C1 segment of cervical spinal cord (tissue), 14 donors: ENCODE measurements around the gene ADD1.

ENCODE experiments used
- DNase-seq, 14 donors: peaks; one replicate each; lab custom pipeline; 2025; lab: John Stamatoyannopoulos, UW

ADD1 gene

DNA sequence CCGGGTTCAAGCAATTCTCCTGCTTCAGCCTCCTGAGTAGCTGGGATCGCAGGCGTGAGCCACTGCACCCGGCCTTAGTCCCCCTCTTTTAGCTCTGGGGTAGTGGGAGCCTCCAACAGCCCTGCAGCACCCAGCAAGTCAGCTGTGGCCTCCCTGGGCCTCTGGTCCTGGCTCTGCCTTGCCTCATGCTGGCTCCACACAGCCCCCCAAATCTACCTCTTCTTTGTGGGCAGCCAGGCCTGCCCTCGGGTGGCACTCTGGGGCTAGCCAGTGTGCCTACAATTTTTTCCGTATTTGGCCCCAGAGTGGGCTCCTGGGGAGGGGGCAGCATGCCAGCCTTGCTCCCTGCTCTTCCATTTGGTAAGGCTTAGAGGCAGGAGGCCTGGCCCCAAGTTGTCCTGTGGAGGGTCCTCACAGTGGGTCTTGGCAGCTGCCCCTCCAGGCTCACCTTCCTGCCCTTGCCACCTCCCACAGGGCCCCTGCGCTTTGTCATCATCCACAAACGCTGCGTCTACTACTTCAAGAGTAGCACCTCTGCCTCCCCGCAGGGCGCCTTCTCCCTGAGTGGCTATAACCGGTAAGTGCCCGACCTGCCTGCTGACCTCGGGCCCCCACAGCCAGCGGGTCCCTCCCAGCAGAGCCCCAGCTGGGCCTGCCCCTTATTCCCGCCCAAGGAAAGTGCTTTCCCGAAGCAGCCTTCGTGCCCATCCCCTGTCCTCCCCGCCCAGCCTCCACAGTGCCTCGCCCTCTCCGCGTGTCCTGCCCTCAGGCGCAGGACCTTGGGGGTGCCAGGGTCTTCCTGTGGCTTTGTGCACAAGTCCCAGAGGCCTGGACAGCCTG, 21.0 kb upstream of the ADD1 start:
- DNase-seq = no peak

DNA sequence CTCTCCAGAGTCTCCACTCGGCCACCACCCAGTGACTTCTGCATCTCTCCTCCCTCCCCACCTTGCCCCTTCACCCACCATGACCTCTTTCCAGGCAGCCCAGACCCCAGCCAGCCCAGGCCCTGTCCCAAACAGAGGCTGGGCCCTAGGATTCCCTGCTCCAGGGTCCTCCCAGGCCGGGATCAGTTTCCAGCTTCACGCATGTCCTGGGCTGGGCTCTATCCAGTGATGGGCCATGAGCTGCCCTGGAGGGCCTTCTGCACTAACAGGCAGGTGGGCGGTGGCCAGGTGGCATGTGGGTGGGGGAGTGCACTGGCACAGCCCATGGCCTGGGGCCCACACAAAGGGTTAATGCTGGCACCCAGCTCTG, 20.4 kb upstream of the ADD1 start:
- no peak for DNase-seq

DNA sequence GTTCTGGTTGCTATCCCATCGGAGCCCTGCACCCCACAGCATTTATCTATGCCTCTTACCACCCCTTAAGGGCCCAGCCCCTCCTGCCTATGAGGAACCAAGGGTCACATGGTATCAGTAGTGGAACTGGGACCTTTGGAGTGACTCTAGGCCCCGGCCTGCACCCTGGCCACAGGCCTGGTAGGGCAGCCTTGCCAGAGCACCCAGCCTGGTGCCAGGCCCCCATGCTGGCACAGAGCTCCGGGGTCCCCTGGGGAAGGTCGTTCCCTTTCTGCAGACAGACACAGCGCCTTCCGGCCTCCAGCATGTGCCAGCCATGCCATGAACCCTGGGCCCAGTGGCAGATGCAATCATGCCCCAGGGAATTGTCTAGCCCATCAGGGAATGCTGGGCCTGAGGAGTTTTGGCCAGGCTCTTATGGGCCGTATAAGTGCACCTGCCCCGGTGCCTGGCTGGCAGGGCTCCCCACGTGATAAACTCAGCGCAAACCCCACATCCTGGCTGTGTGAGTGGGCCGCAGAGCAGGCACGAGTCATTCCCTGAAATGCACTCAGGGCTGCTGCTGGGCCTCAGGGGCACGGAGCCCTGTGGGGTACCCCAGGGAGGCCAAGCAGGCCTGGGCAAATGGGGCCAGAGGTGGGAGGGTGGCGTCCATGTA, 19.8 kb upstream of the ADD1 start:
- no peak for DNase-seq

DNA sequence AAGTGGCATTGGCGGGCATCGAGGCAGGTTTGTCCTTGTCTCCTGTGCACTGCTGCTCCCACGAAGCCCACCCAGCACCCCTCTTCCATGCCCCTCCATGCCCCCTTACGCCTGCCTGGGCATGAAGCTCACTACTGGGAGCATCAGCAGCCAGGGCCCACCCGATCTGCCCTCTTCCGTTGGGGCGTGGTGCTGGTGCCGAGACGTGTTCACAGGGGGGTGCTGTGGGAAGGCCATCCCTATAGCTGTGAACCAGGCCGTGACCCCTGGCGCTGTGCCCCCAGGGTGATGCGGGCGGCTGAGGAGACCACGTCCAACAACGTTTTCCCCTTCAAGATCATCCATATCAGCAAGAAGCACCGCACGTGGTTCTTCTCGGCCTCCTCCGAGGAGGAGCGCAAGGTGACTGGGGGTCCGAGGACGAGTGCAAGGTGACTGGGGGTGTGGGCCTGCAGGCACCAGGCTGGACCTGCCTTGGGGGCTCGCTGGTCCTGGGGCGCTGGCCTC, 19.3 kb upstream of the ADD1 start:
- DNase-seq = no peak

DNA sequence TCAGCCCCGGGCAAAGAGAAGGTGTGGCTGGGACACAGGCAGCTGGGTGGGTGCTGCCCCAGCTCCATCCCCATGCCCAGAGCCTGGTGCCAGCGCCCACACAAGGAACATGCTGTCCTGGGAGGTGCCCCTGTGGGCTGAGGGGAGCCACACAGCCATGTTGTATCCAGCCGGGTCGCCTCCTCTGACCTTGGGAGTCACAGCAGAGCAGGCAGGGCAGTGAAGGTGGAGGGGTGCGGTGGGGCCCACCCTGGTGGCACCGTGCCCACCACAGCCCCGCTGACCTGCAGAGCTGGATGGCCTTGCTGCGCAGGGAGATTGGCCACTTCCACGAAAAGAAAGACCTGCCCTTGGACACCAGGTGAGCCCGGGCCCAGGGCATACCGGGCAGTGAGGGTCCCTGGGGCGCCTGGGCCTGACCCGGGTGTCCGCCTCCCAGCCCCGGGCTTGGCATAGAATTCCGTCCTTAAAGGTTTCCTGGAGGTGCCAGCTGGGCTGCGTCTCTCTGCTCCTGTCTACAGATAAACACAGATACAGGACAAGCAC, 18.7 kb upstream of the ADD1 start:
- DNase-seq = no peak

DNA sequence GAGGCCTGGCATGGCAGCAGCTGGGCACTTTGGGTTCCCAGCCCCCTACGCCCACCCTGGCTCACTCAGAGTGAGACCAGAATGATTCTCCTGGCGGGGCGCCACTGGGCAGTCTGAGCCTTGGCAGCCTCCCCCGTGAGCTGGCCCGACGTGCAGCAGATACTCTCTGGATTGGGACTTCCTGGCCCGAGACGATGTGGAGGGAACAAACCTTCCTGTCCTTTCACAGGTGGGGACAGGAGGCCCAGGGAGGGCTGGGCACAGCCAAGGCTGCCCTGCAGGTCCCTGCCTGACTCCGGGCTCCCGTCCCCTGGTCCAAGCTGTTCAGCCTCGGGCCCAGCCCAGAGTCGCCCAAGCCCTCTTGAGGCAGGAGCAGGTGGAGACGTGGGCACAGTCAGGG, 17.9 kb upstream of the ADD1 start:
- DNase-seq = peak in 2 of 14 donors; percentile 30 to 53

GRCh38 chr4:2827071-2827873, 16.4 kb upstream of the ADD1 start:
- DNase-seq = no peak

- no peak for DNase-seq
Observed at GRCh38 chr4:2827874-2828751, 15.5 kb upstream of the ADD1 start.

DNA sequence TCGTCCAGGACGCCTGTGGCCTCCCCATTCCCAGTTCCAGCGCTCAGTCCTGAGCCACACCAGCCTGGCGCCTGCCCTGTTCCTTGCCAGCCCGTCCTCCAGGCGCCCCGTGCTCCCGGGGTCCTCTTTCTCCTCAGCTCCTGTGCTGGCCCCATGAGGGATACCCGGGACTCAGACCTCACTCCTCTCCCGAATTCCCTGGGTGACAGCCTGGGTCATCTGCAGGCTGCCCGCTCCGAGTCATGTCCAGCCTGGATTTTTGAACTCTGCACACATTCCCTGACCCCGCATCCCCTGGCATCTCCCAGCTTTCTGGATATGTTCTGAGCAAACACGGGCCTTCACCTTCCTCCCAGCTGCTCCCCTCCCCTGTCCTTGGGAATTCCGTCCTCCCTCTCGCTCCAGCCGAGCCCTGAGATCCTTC, 14.9 kb upstream of the ADD1 start:
- no peak for DNase-seq

DNA sequence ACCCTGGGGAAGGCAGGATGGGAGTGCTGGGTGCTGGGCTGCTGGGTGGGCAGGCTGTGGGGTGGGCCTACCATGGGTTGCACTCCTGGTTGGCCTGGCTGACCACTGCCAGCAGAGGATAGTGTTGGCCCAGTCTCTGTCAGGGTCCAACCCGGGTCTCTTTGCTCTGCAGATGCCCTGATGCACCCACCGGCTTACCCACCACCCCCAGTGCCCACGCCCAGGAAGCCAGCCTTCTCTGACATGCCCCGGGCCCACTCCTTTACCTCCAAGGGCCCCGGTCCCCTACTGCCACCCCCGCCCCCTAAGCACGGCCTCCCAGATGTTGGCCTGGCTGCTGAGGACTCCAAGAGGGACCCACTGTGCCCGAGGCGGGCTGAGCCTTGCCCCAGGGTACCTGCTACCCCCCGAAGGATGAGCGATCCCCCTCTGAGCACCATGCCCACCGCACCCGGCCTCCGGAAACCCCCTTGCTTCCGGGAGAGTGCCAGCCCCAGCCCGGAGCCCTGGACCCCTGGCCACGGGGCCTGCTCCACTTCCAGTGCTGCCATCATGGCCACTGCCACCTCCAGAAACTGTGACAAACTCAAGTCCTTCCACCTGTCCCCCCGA, 14.2 kb upstream of the ADD1 start:
- DNase-seq = no peak

GRCh38 chr4:2829933-2830451, 13.7 kb upstream of the ADD1 start:
- no peak for DNase-seq

- DNase-seq = no peak
Observed at GRCh38 chr4:2830632-2831610, 12.7 kb upstream of the ADD1 start.

- DNase-seq = no peak
Observed at GRCh38 chr4:2831611-2832308, 11.9 kb upstream of the ADD1 start.

- DNase-seq = no peak
Observed at GRCh38 chr4:2832309-2832980, 11.2 kb upstream of the ADD1 start.

- DNase-seq = no peak
Observed at GRCh38 chr4:2832981-2833670, 10.5 kb upstream of the ADD1 start.

- DNase-seq = no peak
Observed at GRCh38 chr4:2833671-2834000, 10.0 kb upstream of the ADD1 start.
